Measurements from ENCODE around the gene CRACR2B.
A peak's percentile ranks its signal among the peaks of the same experiment; 100 is the strongest.

CRACR2B gene

DNA sequence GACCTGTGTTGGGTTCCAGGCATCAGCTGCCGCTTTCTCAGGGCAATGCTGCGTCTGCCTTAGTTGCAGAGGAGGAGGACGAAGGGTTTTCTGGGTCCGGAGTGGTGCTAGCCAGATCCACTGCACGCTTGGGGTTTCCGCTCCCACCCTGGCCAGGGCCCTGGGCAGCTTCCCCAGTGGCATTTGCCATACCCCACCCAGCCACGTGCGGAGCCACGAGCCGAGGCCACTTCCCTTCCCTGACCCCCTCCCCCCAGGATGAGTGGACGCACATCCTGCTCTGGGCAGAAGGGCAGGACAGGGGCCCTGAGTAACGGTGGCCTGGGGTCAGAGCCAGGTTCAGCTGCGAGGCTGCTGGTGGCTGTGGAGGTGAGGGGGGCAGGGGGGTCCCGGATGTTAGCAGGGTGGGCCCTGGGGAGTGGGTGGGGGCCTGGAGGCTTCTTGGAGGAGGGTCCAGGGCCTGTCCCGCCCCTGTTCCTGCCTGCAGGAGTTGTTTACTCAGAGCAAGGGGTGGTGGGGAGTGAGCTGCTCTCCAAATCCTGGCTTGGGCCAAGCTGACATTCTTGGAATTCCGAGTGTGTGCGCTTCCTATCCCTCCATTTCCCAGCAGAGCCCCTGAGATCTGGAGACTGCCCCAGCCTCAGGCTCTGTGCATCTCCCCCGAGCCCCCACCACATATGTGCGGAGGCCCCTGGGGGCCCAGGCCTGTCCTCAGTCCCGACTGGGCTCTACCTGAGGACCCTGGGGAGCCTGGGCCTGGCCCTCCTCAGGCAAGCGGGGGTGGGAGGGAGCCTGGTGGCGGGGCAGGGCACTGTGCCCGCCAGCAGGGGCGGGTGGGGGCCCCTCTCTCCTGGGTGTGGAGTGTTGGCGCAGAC is 16.3 kb downstream of the CRACR2B start:
- peak overlapping the region; percentile 93 for H3K4me2 ChIP-seq (ENCODE audit: low read length, poor library complexity, severe bottlenecking)
- H2BK120ac ChIP-seq (ENCODE audit: low read depth, low read length) = peak overlapping the region; percentile 100
- peak overlapping the region; percentile 99 for H2BK15ac ChIP-seq (ENCODE audit: low read depth, poor library complexity, severe bottlenecking)
- DNase-seq = peak; percentile 93
- peak overlapping the region in 1 of 2 experiments; percentile 71 for H3K14ac ChIP-seq (ENCODE audit: low read length in 2 of 2)
- H3K4ac ChIP-seq (ENCODE audit: low read depth in 1 of 2, low read length in 2 of 2) = peak overlapping the region; percentile 96
- peaks cover 9% of the 10 kb centered on the region for H3K79me1 ChIP-seq (replicated peaks; ENCODE audit: low read length, poor library complexity, severe bottlenecking)
- peaks cover 23 to 27% of the 10 kb centered on the region in 2 experiments for H3K36me3 ChIP-seq (ENCODE audit: control insufficient read depth in 1 of 2, insufficient read depth in 2 of 2, low read depth in 1 of 2, low read length in 2 of 2)
- H4K8ac ChIP-seq (ENCODE audit: low read length) = peak overlapping the region; percentile 97
- H3K27ac ChIP-seq (ENCODE audit: low read length, poor library complexity, severe bottlenecking) = peak overlapping the region; percentile 99
- no peak overlapping the region for H2AFZ ChIP-seq (ENCODE audit: low read depth, low read length)
- H3K23ac ChIP-seq (ENCODE audit: low read length in 2 of 2) = peak overlapping the region in 1 of 2 experiments; percentile 14
- WGBS = 2% methylated on average over 24 of the region's 25 CpGs
- peaks cover 67% of the 10 kb centered on the region for H3K4me1 ChIP-seq (ENCODE audit: control insufficient read depth, insufficient read depth, low read depth, low read length)
- peak overlapping the region; percentile 97 for H4K91ac ChIP-seq (ENCODE audit: low read length)
- peak overlapping the region; percentile 98 to 99 for H3K18ac ChIP-seq (ENCODE audit: low read depth in 1 of 2, low read length in 2 of 2)
- H3K4me3 ChIP-seq (ENCODE audit: insufficient read depth in 1 of 2, low read depth in 1 of 2, low read length in 2 of 2) = peak overlapping the region; percentile 90 to 94
- H3K9me3 ChIP-seq (ENCODE audit: control insufficient read depth, low read length) = no peaks in the 10 kb centered on the region
- no peaks in the 10 kb centered on the region for H3K27me3 ChIP-seq (ENCODE audit: control insufficient read depth in 1 of 2, insufficient read depth in 1 of 2, low read length in 2 of 2)
- H3K9ac ChIP-seq (ENCODE audit: low read length) = peak overlapping the region; percentile 96
- peak overlapping the region; percentile 99 for H2BK5ac ChIP-seq (ENCODE audit: low read depth, low read length, poor library complexity, severe bottlenecking)
- peak overlapping the region; percentile 69 for H2AK5ac ChIP-seq (ENCODE audit: low read length, severe bottlenecking)
- H2BK12ac ChIP-seq (ENCODE audit: low read length in 2 of 2) = peak overlapping the region; percentile 81 to 100

GRCh38 chr11:844693-845644 is 17.2 kb downstream of the CRACR2B start:
- Histone ChIP-seq H3K27me3 (ENCODE audit: control insufficient read depth in 1 of 2, insufficient read depth in 1 of 2, low read length in 2 of 2) (no peaks in the 10 kb centered on the region), H3K9ac (ENCODE audit: low read length) (peak overlapping the region; percentile 96), H3K36me3 (ENCODE audit: control insufficient read depth in 1 of 2, insufficient read depth in 2 of 2, low read depth in 1 of 2, low read length in 2 of 2) (peaks cover 14 to 18% of the 10 kb centered on the region in 2 experiments), H3K23ac (ENCODE audit: low read length in 2 of 2) (peak overlapping the region in 1 of 2 experiments; percentile 95), H2BK12ac (ENCODE audit: low read length in 2 of 2) (peak overlapping the region; percentile 100), H2AFZ (ENCODE audit: low read depth, low read length) (peak overlapping the region; percentile 16), H3K14ac (ENCODE audit: low read length in 2 of 2) (peak overlapping the region in 1 of 2 experiments; percentile 100), H2AK5ac (ENCODE audit: low read length, severe bottlenecking) (peak overlapping the region; percentile 45), H3K9me3 (ENCODE audit: control insufficient read depth, low read length) (no peaks in the 10 kb centered on the region), H3K27ac (ENCODE audit: low read length, poor library complexity, severe bottlenecking) (peak overlapping the region; percentile 99), H2BK15ac (ENCODE audit: low read depth, poor library complexity, severe bottlenecking) (peak overlapping the region; percentile 87), H3K4me2 (ENCODE audit: low read length, poor library complexity, severe bottlenecking) (peak overlapping the region; percentile 93), H4K91ac (ENCODE audit: low read length) (peak overlapping the region; percentile 97), H3K4me3 (ENCODE audit: insufficient read depth in 1 of 2, low read depth in 1 of 2, low read length in 2 of 2) (peak overlapping the region; percentile 37 to 94), H3K79me1 (replicated peaks; ENCODE audit: low read length, poor library complexity, severe bottlenecking) (peaks cover 9% of the 10 kb centered on the region), H3K4ac (ENCODE audit: low read depth in 1 of 2, low read length in 2 of 2) (peak overlapping the region; percentile 79 to 96), H2BK120ac (ENCODE audit: low read depth, low read length) (peak overlapping the region; percentile 100), H2BK5ac (ENCODE audit: low read depth, low read length, poor library complexity, severe bottlenecking) (peak overlapping the region; percentile 99), H4K8ac (ENCODE audit: low read length) (peak overlapping the region; percentile 97), H3K4me1 (ENCODE audit: control insufficient read depth, insufficient read depth, low read depth, low read length) (peaks cover 65% of the 10 kb centered on the region), H3K18ac (ENCODE audit: low read depth in 1 of 2, low read length in 2 of 2) (peak overlapping the region; percentile 99 to 100)
- WGBS = 40% methylated on average over 23 of the region's 31 CpGs
- DNase-seq = peak; percentile 87

DNA sequence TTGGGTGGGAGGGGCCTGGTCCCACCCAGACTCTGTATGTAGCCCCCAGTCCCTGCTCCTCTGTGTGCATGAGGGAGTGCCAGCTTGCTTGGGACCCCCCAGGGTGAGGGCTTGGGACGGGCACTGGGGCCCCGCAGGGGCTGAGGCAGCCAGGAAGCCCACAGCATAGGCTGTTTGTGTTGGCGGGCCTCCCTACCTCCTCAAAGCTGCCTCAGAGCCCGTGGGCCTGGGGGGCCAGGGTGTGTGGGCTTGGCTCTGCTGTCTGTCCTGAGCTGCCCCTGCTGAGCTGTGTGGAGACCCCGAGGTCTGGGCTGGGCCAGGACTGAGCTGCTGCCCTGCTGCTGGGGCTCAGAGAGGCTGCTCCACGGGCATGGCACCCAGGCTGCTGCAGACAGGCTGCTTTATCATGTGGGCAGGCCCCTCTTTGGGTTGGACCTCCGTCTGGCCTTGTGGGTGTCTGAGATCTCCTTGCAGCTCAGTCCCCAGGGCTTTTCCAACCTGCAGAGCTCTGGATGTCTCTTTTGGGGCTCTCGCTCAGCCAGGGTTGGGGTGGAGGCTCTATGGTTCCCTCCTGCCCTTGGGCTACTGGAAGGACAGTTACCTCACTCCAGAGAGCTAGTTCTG is 18.3 kb downstream of the CRACR2B start:
- WGBS = 63% methylated on average over 8 of the region's 8 CpGs
- DNase-seq = no peak
- peak overlapping the region; percentile 83 to 85 for H3K4ac ChIP-seq (ENCODE audit: low read depth in 1 of 2, low read length in 2 of 2)

More for the DNA sequence above, 18.3 kb downstream of the CRACR2B start:
- Histone ChIP-seq H2BK12ac (ENCODE audit: low read length in 2 of 2) (peak overlapping the region; percentile 100), H3K4me2 (ENCODE audit: low read length, poor library complexity, severe bottlenecking) (peak overlapping the region; percentile 93), H2AK5ac (ENCODE audit: low read length, severe bottlenecking) (peak overlapping the region; percentile 85), H2AFZ (ENCODE audit: low read depth, low read length) (no peak overlapping the region), H3K9me3 (ENCODE audit: control insufficient read depth, low read length) (no peaks in the 10 kb centered on the region), H2BK5ac (ENCODE audit: low read depth, low read length, poor library complexity, severe bottlenecking) (no peak overlapping the region), H3K14ac (ENCODE audit: low read length in 2 of 2) (peak overlapping the region in 1 of 2 experiments; percentile 86), H3K4me3 (ENCODE audit: insufficient read depth in 1 of 2, low read depth in 1 of 2, low read length in 2 of 2) (peak overlapping the region in 1 of 2 experiments; percentile 94), H4K8ac (ENCODE audit: low read length) (peak overlapping the region; percentile 83), H3K9ac (ENCODE audit: low read length) (peak overlapping the region; percentile 96), H3K4me1 (ENCODE audit: control insufficient read depth, insufficient read depth, low read depth, low read length) (peaks cover 65% of the 10 kb centered on the region), H3K79me1 (replicated peaks; ENCODE audit: low read length, poor library complexity, severe bottlenecking) (peaks cover 15% of the 10 kb centered on the region), H2BK15ac (ENCODE audit: low read depth, poor library complexity, severe bottlenecking) (peak overlapping the region; percentile 92), H2BK120ac (ENCODE audit: low read depth, low read length) (peak overlapping the region; percentile 75), H4K91ac (ENCODE audit: low read length) (peak overlapping the region; percentile 97), H3K23ac (ENCODE audit: low read length in 2 of 2) (peak overlapping the region in 1 of 2 experiments; percentile 47), H3K27ac (ENCODE audit: low read length, poor library complexity, severe bottlenecking) (peak overlapping the region; percentile 99), H3K27me3 (ENCODE audit: control insufficient read depth in 1 of 2, insufficient read depth in 1 of 2, low read length in 2 of 2) (no peaks in the 10 kb centered on the region), H3K18ac (ENCODE audit: low read depth in 1 of 2, low read length in 2 of 2) (peak overlapping the region; percentile 99 to 100), H3K36me3 (ENCODE audit: control insufficient read depth in 1 of 2, insufficient read depth in 2 of 2, low read depth in 1 of 2, low read length in 2 of 2) (peaks cover 3 to 9% of the 10 kb centered on the region in 2 experiments)
